NCI-H345 treated with DMSO at 0.1 percent for 48 hours (cell line): ENCODE results near the gene SIGLEC14.

Experiments
- DNase-seq: peaks from one replicate; lab custom pipeline; 2025; ENCODE audit not compliant: unreplicated experiment; lab: John Stamatoyannopoulos, UW

Gene SIGLEC14

GRCh38 chr19:51626675-51627074, 19.9 kb downstream of the SIGLEC14 start:
- no peak for DNase-seq

DNA sequence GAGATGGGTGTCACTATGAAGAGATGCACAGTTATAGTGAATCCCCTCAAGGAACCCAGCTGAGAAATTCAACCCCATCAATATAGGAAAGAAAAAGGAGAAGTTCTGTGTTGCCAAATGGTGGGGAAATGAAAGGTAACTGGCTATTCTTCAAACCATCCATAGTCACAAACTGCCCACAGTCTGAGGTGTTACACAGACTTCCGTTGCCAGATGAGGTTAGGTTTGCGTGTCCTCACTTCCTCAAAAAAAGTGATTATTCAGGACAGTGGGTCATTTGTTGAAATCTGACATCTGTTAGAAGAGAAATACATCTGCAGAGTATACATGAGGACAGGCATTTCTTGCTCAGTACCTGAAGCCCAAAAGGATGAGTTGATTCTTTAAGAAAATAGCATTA, 25.4 kb downstream of the SIGLEC14 start:
- DNase-seq: no peak

GRCh38 chr19:51615991-51616390, 30.6 kb downstream of the SIGLEC14 start:
- DNase-seq: no peak

- no peak for DNase-seq
These were observed 31.8 kb downstream of the SIGLEC14 start for GRCh38 chr19:51614789-51615188.

DNA sequence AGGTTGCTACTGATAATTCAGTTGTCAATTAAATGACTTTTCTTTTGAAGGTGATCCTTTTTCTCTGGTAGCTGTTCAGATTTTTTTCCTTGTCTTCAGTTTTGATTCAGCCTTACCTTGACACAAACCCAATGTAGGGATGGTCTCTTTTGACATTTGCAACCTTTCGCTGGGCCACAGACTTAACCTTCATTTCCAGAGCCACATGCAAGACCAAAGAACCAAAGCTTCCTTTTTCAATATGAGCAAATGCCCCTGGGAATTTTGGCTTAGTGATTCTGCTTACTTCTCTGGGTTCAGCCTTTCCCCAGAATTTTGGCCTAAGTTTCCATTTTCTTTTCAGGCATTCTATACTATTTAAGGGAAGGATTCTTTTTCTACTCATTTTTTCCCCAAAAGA, 36.0 kb downstream of the SIGLEC14 start:
- no peak for DNase-seq

GRCh38 chr19:51607920-51608562, 38.6 kb downstream of the SIGLEC14 start:
- no peak for DNase-seq

GRCh38 chr19:51607077-51607476, 39.5 kb downstream of the SIGLEC14 start:
- no peak for DNase-seq

DNA sequence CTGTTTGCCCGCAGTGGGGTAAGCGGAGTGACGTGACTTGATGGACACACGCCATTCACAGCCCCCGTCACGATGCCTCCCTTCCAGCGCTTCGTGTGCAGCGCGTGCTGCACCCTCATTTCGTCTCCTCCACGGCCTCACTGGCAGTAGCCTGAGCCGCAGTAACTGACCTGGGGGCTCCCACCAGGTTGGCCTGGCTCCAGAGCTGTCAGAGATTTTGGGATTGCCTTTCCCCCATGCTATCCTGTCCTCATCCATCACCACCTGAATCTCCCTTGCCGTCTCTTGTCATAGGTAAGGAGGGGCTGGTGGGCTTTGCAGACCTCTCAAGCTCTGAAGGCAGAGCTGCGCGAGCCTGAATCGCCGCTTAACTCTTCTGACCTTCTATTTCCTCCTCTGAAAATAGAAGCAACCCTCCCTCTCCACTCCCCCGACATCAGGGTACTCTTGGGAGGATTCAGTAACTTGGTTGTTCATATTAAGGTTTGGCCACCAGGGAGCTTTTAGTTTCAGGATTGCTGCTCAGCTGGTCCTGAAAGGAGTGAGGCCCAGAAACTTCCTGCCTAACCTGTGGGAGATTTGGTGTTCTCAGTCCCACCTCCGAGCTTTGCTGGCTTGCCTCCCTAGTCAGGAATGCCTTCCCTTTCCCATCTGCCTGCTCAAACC, 44.3 kb downstream of the SIGLEC14 start:
- DNase-seq: no peak

- DNase-seq: no peak
These were observed 45.6 kb downstream of the SIGLEC14 start for GRCh38 chr19:51600940-51601580.

- DNase-seq: no peak
These were observed 47.5 kb downstream of the SIGLEC14 start for GRCh38 chr19:51599084-51599483.

GRCh38 chr19:51598159-51598915, 48.3 kb downstream of the SIGLEC14 start:
- DNase-seq: no peak

GRCh38 chr19:51595190-51596175, 51.1 kb downstream of the SIGLEC14 start:
- no peak for DNase-seq

DNA sequence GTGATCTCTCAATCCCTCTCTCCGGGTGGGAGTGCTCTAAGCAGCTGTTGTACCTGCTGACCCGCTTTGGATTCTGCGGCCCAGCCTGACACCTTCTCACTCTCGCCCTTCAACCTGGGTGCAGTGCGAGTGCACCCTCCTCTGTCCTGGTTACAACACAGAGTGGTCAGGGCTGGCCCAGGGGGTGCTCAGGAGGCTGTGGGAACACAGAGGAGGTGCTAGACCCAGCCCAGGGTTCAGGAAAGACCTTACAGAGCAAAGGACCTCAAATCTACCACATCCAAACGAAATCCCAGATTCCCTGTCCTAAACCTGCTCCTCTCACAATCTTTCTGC, 51.9 kb downstream of the SIGLEC14 start:
- no peak for DNase-seq

DNA sequence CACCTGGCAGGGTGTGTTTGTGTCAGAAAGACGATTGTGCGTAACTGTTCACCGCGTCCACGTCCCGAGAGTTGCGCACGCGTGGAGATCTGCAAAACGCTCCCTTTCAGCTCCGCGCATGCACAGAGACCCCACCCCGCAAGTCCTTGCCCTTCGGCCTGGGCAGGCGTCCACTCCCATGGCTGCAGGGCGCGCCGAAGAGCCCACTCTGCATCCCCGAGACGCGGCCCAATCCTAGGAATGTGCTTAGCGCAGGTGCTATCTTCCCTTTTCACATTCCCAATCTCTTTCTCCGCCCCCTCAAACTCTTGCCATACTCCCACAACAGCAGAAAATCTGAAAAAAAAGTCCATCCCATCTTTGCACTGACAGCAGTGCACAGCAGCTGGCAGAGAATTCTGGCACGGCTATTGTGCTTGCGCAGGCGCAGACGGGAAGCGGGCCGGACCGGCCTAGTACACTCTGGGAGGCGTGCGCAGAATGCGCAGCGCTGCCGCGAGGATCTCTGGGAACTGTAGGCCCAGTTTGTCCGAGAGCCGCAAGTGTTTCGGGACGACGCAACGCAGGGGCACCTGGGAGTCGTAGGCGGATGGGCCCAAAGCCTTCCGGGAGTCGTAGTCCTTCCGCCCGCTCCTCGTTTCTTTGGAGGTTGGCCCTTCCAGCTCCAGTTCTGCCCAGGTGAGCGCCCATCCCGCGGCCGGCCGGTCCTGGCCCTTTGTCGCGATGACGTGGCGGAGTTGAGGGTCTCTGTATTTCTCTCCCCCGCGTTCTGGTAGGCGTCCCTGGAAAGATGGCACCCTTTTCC, 52.5 kb downstream of the SIGLEC14 start:
- DNase-seq: no peak

GRCh38 chr19:51593138-51593890, 53.3 kb downstream of the SIGLEC14 start:
- no peak for DNase-seq
